SK-N-MC (cell line): ENCODE results near the gene APOBEC3A.

ENCODE experiments used
- EZH2 ChIP-seq: fragments of 200-600 bp; sonication (generic); IDR thresholded peaks from one replicate; pipeline ENCODE4 v1.6.1; 2017; ENCODE audit warnings: antibody characterized with exemption
- FOXP2 ChIP-seq: optimal IDR thresholded peaks from 2 replicates; pipeline ENCODE3; 2011; ENCODE audit warnings: mild to moderate bottlenecking, moderate library complexity; ENCODE audit not compliant: insufficient read depth; ENCODE audit errors: extremely low read length, control extremely low read depth
- POLR2AphosphoS5 ChIP-seq: IDR thresholded peaks from 2 replicates; pipeline ENCODE4 v1.6.1; 2012; ENCODE audit warnings: mild to moderate bottlenecking, low read depth, low read length, borderline replicate concordance

DNA sequence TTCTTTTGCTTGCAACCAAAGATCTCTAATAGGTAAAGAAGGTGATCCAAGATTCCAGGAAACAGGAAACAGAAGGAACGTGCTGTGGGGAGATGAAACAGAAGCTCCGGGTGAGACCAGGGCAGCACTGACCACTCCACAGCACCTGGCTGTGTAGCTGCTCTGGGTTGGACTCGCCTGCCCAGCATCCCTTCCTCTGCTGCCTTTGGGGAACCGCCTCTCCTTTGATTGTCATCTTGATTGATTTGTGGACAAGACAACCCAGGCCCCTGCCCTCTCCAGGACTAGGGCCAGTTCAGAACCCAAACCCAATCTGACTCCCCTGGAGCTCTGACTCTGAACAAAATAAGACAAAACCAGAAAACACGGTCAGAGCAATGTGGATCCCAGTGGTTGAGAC, 14.7 kb upstream of the APOBEC3A start:
- TF ChIP-seq POLR2AphosphoS5 = no peak
- TF ChIP-seq EZH2 = no peak
- TF ChIP-seq FOXP2 = no peak
